GM12873 (cell line): Measurements from ENCODE around the gene HDAC9.

Experiments used
- TF ChIP-seq, protein P1 (sequence below): IDR thresholded peaks from 2 replicates; pipeline ENCODE4 v1.5.1; 2012; ENCODE audit warnings: low read depth, mild to moderate bottlenecking, moderate library complexity, low read length, control low read depth; ENCODE audit not compliant: insufficient read depth; ENCODE audit errors: missing control alignments

The HDAC9 gene

DNA sequence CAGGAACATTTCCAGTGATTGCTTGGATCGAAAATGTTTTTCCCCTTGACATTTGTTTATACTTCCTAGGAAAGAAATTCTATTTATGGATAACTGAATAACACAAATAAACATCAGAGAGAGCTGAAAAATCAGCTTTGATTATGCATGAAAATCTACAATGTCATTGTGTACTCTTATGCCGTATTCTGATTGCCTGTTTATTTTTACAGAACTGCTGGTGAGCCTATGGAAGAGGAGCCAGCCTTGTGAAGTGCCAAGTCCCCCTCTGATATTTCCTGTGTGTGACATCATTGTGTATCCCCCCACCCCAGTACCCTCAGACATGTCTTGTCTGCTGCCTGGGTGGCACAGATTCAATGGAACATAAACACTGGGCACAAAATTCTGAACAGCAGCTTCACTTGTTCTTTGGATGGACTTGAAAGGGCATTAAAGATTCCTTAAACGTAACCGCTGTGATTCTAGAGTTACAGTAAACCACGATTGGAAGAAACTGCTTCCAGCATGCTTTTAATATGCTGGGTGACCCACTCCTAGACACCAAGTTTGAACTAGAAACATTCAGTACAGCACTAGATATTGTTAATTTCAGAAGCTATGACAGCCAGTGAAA, 500.4 kb downstream of the HDAC9 start:
- TF ChIP-seq, protein P1, sequence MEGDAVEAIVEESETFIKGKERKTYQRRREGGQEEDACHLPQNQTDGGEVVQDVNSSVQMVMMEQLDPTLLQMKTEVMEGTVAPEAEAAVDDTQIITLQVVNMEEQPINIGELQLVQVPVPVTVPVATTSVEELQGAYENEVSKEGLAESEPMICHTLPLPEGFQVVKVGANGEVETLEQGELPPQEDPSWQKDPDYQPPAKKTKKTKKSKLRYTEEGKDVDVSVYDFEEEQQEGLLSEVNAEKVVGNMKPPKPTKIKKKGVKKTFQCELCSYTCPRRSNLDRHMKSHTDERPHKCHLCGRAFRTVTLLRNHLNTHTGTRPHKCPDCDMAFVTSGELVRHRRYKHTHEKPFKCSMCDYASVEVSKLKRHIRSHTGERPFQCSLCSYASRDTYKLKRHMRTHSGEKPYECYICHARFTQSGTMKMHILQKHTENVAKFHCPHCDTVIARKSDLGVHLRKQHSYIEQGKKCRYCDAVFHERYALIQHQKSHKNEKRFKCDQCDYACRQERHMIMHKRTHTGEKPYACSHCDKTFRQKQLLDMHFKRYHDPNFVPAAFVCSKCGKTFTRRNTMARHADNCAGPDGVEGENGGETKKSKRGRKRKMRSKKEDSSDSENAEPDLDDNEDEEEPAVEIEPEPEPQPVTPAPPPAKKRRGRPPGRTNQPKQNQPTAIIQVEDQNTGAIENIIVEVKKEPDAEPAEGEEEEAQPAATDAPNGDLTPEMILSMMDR = no peak

DNA sequence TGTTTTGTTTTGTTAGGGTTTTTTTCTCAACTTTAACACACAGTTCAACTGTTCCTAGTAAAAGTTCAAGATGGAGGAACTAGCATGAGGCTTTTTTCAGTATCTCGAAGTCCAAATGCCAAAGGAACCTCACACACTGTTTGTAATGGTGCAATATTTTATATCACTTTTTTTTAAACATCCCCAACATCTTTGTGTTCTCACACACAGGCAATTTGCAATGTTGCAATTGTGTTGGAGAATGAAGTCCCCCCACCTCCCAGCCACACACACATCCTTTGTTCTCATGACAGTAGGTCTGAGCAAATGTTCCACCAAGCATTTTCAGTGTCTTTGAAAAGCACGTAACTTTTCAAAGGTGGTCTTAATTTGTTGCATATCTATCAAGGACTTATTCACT, 501.0 kb downstream of the HDAC9 start:
- TF ChIP-seq, protein P1 = no peak

DNA sequence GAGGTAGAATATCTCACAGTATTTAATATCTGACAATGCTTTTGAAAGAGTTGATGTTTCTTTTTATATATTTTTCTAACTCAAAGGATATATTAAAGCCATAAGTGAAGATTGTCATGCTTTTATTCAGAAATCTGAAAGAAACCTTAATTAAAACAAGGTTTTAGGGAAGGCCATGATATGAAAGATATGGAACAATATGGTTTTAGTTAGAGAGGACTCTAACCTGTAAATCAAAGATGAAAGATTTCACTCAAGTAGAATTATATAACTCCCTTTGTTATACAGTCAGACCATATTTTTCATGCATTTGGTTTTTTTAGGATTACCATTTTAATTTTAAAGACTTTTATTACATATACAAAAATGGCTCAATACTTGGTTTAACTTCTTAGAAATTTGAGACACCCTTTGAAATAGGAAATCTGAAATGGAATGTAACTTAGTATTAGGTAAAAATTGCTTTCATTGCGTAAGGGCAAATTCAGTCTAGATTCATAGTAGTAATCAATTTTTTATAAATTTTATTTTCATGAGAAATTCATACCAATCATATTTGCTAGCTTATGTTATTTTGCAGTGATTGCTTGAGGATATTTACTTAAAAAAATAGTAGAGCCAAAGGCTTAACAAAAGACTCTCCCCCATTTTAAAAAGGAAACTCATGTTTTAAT, 502.1 kb downstream of the HDAC9 start:
- TF ChIP-seq, protein P1 = no peak

DNA sequence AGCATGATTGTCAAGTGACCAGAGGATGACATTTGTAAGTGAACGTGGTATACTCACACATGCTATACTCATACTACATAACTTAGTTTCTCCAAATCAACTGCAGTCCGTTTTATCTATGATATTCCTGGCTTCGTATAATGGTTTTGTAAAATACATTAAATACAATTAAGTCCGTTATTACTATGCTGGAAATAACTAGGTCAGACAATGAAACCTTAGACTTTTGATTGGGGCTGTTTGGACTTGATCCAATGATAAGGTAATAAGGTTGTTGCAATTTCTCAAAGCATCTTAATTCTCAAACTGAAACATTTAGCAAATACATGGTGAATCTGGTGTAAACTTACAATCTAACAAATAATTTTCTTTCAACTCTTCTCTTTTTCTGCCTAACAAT, 504.9 kb downstream of the HDAC9 start:
- TF ChIP-seq, protein P1 = no peak

DNA sequence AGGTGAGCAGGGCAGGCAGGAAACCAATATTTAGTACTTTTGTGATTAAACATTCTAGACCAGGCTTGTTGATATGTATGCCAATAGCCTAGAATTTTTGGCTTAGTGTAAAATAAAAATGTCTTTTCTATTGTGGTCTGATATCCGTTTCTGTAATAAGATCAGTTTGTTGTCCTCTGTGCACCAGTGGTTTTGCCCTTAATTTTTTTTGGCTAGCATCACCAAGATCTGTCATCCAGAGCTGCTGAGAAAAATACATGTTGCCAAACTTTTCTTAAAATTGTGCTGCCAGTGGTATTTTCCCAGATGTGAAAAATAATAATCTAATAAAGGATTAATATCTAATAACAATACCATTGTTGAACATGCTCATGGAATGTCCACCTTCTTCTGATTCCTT, 506.3 kb downstream of the HDAC9 start:
- TF ChIP-seq, protein P1 = no peak

DNA sequence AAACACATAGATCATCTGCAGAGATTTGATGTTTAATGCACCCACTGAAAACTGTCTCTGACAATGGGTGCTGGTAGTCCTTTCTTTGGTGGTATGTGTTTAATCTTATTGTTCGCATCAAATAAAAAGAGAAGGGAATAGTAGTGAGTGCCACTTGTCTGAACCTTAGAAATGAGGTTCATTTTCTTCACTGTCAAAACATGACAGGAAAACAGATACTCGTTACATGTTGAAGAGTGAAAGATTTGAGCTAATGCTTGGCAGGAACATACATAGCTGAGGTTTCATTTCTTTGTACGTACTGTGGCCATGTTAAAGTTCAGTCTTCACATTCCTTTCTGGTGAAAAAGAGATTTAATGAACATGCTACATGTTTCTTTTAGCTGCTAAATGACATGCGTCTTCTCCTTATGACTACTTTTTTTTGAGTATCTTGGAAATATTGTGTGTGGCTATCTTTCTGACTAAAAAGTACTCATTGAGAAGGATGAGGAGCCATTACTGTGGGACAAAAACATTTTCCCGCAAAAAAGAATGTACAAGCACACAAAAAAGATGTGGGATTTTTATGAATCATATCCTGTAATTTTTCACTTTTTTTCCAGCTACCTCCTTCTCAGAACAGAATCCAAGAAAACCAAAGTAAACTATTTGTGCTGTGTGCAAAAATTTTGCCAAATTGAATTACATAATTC, 513.8 kb downstream of the HDAC9 start:
- TF ChIP-seq, protein P1 = no peak

DNA sequence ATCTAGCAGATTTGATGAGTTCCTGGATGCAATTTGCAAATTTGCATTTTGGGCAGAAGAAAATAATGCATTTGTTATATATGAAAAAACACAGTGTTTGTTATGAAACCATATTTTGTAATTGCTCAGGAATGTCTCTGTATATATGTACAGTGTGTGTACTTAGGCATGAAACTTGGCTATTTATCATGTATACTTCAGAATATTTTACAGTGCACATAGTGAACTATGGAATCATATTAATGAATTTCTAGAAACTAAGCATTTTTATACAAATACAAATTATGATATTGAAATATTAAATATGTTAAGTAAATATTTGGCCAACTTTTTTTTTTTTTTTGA, 514.4 kb downstream of the HDAC9 start:
- TF ChIP-seq, protein P1 = no peak
